H9 (cell line): ENCODE results near the gene NAMPT. TPM values are rescaled to one million over a fixed set of nuclear protein-coding genes. Genes with fewer than 3 reads are reported as not detected.

ENCODE experiments used
- DNase-seq: peaks from one replicate; pipeline ENCODE4 v3.0.0-alpha.2; 2017
- H2AFZ ChIP-seq: one replicate; pipeline ENCODE4 v1.6.1; 2013; ENCODE audit warnings: mild to moderate bottlenecking, low read length, control low read depth, moderate library complexity
- H2AK5ac ChIP-seq: 2 replicates; pipeline ENCODE4 v1.6.1; 2013; ENCODE audit warnings: low read length, control low read depth, mixed read lengths; ENCODE audit not compliant: insufficient read length
- H2BK120ac ChIP-seq: one replicate; pipeline ENCODE4 v1.6.1; 2013; ENCODE audit warnings: low read depth, mild to moderate bottlenecking, low read length, control low read depth, inconsistent platforms; ENCODE audit not compliant: poor library complexity, severe bottlenecking
- H2BK12ac ChIP-seq: 2 replicates; pipeline ENCODE4 v1.6.1; 2013; ENCODE audit warnings: low read length, control low read depth, mixed read lengths, low read depth; ENCODE audit not compliant: insufficient read length
- H2BK15ac ChIP-seq: 2 replicates; pipeline ENCODE4 v1.6.1; 2013; ENCODE audit warnings: low read depth, low read length, control low read depth
- H2BK20ac ChIP-seq: one replicate; pipeline ENCODE4 v1.6.1; 2013; ENCODE audit warnings: low read depth, mild to moderate bottlenecking, low read length, control low read depth, inconsistent platforms; ENCODE audit not compliant: poor library complexity, severe bottlenecking
- H2BK5ac ChIP-seq: 2 replicates; pipeline ENCODE4 v1.6.1; 2013; ENCODE audit warnings: low read length, control low read depth, mixed read lengths; ENCODE audit not compliant: insufficient read length
- H3K14ac ChIP-seq: 2 replicates; pipeline ENCODE4 v1.6.1; 2013; ENCODE audit warnings: low read length, control low read depth; ENCODE audit not compliant: insufficient read depth
- H3K18ac ChIP-seq: 2 replicates; pipeline ENCODE4 v1.6.1; 2013; ENCODE audit warnings: low read depth, mild to moderate bottlenecking, mixed read lengths, low read length, control low read depth; ENCODE audit not compliant: insufficient read length
- H3K23ac ChIP-seq: 2 replicates; pipeline ENCODE4 v1.6.1; 2013; ENCODE audit warnings: low read length, control low read depth, mixed read lengths, low read depth; ENCODE audit not compliant: insufficient read length
- H3K23me2 ChIP-seq: 2 replicates; pipeline ENCODE4 v1.6.1; 2013; ENCODE audit warnings: low read depth, mild to moderate bottlenecking, mixed read lengths, low read length, control low read depth; ENCODE audit not compliant: insufficient read length, poor library complexity, severe bottlenecking
- H3K27ac ChIP-seq: 2 replicates; pipeline ENCODE4 v1.5.1; 2013; ENCODE audit warnings: low read length, control low read depth, mixed read lengths, low read depth; ENCODE audit not compliant: insufficient read length
- H3K27me3 ChIP-seq: 2 replicates; pipeline ENCODE4 v1.6.1; 2013; ENCODE audit warnings: low read length, control low read depth, inconsistent platforms; ENCODE audit not compliant: insufficient read depth
- H3K4ac ChIP-seq: 2 replicates; pipeline ENCODE4 v1.6.1; 2013; ENCODE audit warnings: low read depth, mild to moderate bottlenecking, control low read depth, inconsistent platforms, low read length, moderate library complexity
- H3K4me1 ChIP-seq: 2 replicates; pipeline ENCODE4 v1.6.1; 2013; ENCODE audit warnings: low read length, control low read depth, inconsistent platforms; ENCODE audit not compliant: insufficient read depth
- H3K4me2 ChIP-seq: 2 replicates; pipeline ENCODE4 v1.6.1; 2013; ENCODE audit warnings: low read length, control low read depth, mixed read lengths; ENCODE audit not compliant: insufficient read length, insufficient read depth
- H3K56ac ChIP-seq: 2 replicates; pipeline ENCODE4 v1.6.1; 2013; ENCODE audit warnings: low read depth, mild to moderate bottlenecking, mixed read lengths, low read length, control low read depth; ENCODE audit not compliant: insufficient read length
- H3K79me1 ChIP-seq: 2 replicates; pipeline ENCODE4 v1.6.1; 2013; ENCODE audit warnings: low read depth, mild to moderate bottlenecking, moderate library complexity, low read length, control low read depth, inconsistent platforms; ENCODE audit not compliant: insufficient read depth, poor library complexity, severe bottlenecking
- H3K79me2 ChIP-seq: 2 replicates; pipeline ENCODE4 v1.6.1; 2013; ENCODE audit warnings: low read length, control low read depth, inconsistent platforms; ENCODE audit not compliant: insufficient read depth
- H3K9ac ChIP-seq: 2 replicates; pipeline ENCODE4 v1.6.1; 2013; ENCODE audit warnings: low read length, control low read depth, mixed read lengths; ENCODE audit not compliant: insufficient read length; ENCODE audit errors: extremely low read depth
- H3K9me3 ChIP-seq: one replicate; pipeline ENCODE4 v1.6.1; 2013; ENCODE audit warnings: low read depth, low read length, inconsistent platforms; ENCODE audit not compliant: control insufficient read depth
- H3T11ph ChIP-seq: one replicate; pipeline ENCODE4 v1.6.1; 2013; ENCODE audit warnings: mild to moderate bottlenecking, low read length, control low read depth, inconsistent platforms
- H4K20me1 ChIP-seq: one replicate; pipeline ENCODE4 v1.6.1; 2013; ENCODE audit not compliant: control insufficient read depth, insufficient read length, insufficient read depth
- H4K5ac ChIP-seq: 2 replicates; pipeline ENCODE4 v1.6.1; 2013; ENCODE audit warnings: low read depth, mild to moderate bottlenecking, mixed read lengths, low read length, control low read depth; ENCODE audit not compliant: insufficient read length
- H4K8ac ChIP-seq: replicated peaks from 2 replicates; pipeline ENCODE4 v1.6.1; 2013; ENCODE audit warnings: low read length, control low read depth, mixed read lengths, low read depth; ENCODE audit not compliant: insufficient read length
- H4K91ac ChIP-seq: 2 replicates; pipeline ENCODE4 v1.6.1; 2013; ENCODE audit warnings: low read depth, mild to moderate bottlenecking, moderate library complexity, mixed read lengths, low read length, control low read depth; ENCODE audit not compliant: insufficient read length
- H3K27ac Mint-ChIP-seq, 3 experiments: 2 replicates in 2 of 3; 3 replicates in 1 of 3; pipeline ENCODE4 v1.8.0; 2020 to 2021; ENCODE audit warnings: mixed read lengths in 3 of 3, mild to moderate bottlenecking in 1 of 3, moderate library complexity in 1 of 3
- H3K27me3 Mint-ChIP-seq: 2 replicates; pipeline ENCODE4 v1.8.0; 2021; ENCODE audit warnings: low read depth, mild to moderate bottlenecking, moderate library complexity, mixed read lengths
- H3K36me3 Mint-ChIP-seq, 3 experiments: 2 replicates in 2 of 3; 3 replicates in 1 of 3; pipeline ENCODE4 v1.8.0; 2020 to 2021; ENCODE audit warnings: low read depth in 3 of 3, mixed read lengths in 3 of 3; ENCODE audit not compliant: insufficient read depth in 1 of 3
- H3K4me1 Mint-ChIP-seq, 2 experiments: 2 replicates each; pipeline ENCODE4 v1.8.0; 2020; ENCODE audit warnings: mixed read lengths in 2 of 2
- H3K4me3 Mint-ChIP-seq, 2 experiments: 2 replicates in 1 of 2; 3 replicates in 1 of 2; pipeline ENCODE4 v1.8.0; 2020 to 2021; ENCODE audit warnings: mild to moderate bottlenecking in 2 of 2, mixed read lengths in 2 of 2, moderate library complexity in 1 of 2
- H3K9me3 Mint-ChIP-seq, 2 experiments: 2 replicates in 1 of 2; 3 replicates in 1 of 2; pipeline ENCODE4 v1.8.0; 2020; ENCODE audit warnings: mild to moderate bottlenecking in 2 of 2, mixed read lengths in 2 of 2, moderate library complexity in 1 of 2
- WGBS: extraction: QIAGEN DNeasy Blood & Tissue Kit; methylation state at CpG from one replicate; pipeline ENCODE4 v1.1.7; 2013; ENCODE audit warnings: missing lambda C conversion rate, low lambda C conversion rate, mixed read lengths; ENCODE audit not compliant: insufficient read length; ENCODE audit errors: extremely low coverage; 5-methylcytosine and 5-hydroxymethylcytosine counted together
- total RNA-seq: library from RNA; stranded (reverse); gene quantifications from 2 replicates; pipeline ENCODE4 v1.2.1, GENCODE V29; 2021
- TF ChIP-seq, protein P1 (sequence below): fragments of 200-600 bp; sonication (generic); conservative IDR thresholded peaks from 3 replicates; pipeline ENCODE4 v1.8.0; 2021; ENCODE audit warnings: antibody characterized with exemption, mild to moderate bottlenecking

Gene NAMPT
- total RNA-seq, 1 experiment from 2014 or later, result 83.5 TPM

GRCh38 chr7:106313966-106314365 is 29.2 kb upstream of the NAMPT start:
- Histone ChIP-seq H2AK5ac (no peak overlapping the region), H2BK5ac (no peak overlapping the region), H3K23ac (no peak overlapping the region), H2BK15ac (no peak overlapping the region), H4K20me1 (no peaks in the 10 kb centered on the region), H4K91ac (no peak overlapping the region), H3K23me2 (no peaks in the 10 kb centered on the region), H3K56ac (no peak overlapping the region), H3K79me2 (no peaks in the 10 kb centered on the region), H2BK120ac (no peak overlapping the region), H3K4me1 (0 out of 2 replicates have a peak, but pooled peaks cover 3% of the 10 kb centered on the region), H3T11ph (no peak overlapping the region), H3K4ac (no peak overlapping the region), H4K8ac (no peak overlapping the region), H2BK12ac (no peak overlapping the region), H3K9ac (no peak overlapping the region), H3K27ac (no peak overlapping the region), H3K4me2 (no peak overlapping the region), H2AFZ (no peak overlapping the region), H3K18ac (no peak overlapping the region), H3K9me3 (no peaks in the 10 kb centered on the region), H4K5ac (no peak overlapping the region), H3K14ac (no peak overlapping the region), H3K27me3 (no peaks in the 10 kb centered on the region), H2BK20ac (no peak overlapping the region), H3K79me1 (no peaks in the 10 kb centered on the region)
- Mint-ChIP-seq H3K27ac (no peak overlapping the region), H3K9me3 (peaks cover 12% of the 10 kb centered on the region in 2 experiments), H3K27me3 (no peaks in the 10 kb centered on the region), H3K4me1 (no peaks in the 10 kb centered on the region), H3K36me3 (peaks cover under 1 to 2% (median 2%) of the 10 kb centered on the region in 3 experiments; a peak in 4 of 7 replicates), H3K4me3 (no peak overlapping the region)
- no CpG with 5 or more reads among the region's 2 CpGs for WGBS
- no peak for DNase-seq
- TF ChIP-seq, protein P1, sequence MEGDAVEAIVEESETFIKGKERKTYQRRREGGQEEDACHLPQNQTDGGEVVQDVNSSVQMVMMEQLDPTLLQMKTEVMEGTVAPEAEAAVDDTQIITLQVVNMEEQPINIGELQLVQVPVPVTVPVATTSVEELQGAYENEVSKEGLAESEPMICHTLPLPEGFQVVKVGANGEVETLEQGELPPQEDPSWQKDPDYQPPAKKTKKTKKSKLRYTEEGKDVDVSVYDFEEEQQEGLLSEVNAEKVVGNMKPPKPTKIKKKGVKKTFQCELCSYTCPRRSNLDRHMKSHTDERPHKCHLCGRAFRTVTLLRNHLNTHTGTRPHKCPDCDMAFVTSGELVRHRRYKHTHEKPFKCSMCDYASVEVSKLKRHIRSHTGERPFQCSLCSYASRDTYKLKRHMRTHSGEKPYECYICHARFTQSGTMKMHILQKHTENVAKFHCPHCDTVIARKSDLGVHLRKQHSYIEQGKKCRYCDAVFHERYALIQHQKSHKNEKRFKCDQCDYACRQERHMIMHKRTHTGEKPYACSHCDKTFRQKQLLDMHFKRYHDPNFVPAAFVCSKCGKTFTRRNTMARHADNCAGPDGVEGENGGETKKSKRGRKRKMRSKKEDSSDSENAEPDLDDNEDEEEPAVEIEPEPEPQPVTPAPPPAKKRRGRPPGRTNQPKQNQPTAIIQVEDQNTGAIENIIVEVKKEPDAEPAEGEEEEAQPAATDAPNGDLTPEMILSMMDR, result no peak
